ENCODE data around the gene DLX6.

Gene DLX6

GRCh38 chr7:96993094-96993865 is 12.1 kb upstream of the DLX6 start:
- POLR2A ChIA-PET (ENCODE audit: low non-redundant PET): no interaction called here
- no peak overlapping the region for H3K27ac ChIP-seq
- DNase-seq (ENCODE audit: low spot score): no peak
- CTCF ChIA-PET: no interaction called here
- no peak for TF ChIP-seq CTCF (conservative IDR thresholded peaks at IDR 0.05; ENCODE audit: low read depth)

DNA sequence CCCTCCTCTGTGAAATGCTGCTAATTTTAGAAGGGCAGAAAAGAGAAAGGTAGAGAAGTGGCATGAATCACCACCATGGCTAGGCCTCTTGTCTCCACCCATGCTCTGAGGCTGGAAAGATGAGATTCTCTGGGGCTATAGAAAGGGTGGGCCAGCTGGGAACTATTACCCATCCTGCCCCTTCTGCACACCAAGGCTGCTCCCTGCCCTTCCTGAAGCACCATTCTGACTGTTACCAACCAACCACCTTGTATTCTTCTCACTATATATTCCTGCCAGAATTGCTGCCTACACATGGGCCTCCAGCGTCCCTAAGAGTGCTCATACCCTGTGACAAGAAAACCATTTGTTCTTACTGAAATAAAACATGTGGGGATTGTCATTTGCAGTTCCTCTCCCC is 11.4 kb upstream of the DLX6 start:
- POLR2A ChIA-PET (ENCODE audit: low non-redundant PET): no interaction called here
- no peak overlapping the region for H3K27ac ChIP-seq
- no peak for TF ChIP-seq CTCF (conservative IDR thresholded peaks at IDR 0.05; ENCODE audit: low read depth)
- CTCF ChIA-PET: interaction anchor here (0.7 kb wide), 1 partner anchor 282 kb away, joined by 4 read pairs; no protein-coding TSS in a partner anchor
- DNase-seq (ENCODE audit: low spot score): no peak

DNA sequence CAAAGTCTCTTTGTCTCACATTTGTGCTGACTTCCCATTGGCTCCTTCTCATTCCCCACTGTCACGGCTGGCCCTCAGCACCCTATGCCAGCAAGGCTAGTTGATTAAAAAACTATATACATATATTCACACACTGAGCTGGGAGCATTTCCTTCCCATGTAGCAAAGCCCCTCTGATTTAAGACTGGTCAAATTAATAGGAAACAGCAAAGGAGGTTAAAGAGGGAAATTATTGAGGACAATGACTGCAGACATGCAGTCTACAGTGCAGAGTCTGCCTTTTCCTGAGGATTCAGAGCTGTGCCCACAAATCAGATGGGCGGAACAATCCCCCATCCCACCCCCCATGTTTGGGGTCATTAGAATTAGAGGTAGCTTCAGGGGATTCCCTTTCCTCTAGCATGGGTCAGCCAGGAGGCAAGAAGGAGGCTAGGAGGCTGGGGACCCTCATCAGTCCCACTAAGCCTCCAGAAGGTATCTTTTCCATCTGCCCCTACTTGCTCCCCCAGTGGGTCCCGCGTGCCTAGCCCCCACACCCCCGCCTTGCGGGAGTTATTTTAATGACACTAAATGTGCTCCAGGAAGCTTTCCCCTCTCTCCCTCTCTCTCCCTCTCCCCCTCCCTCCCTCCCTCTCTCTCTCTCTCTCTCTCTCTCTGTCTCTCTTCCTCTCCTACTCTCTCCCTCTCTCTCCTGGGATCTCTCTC is 9.8 kb upstream of the DLX6 start:
- H3K27ac ChIP-seq: no peak overlapping the region
- ChIA-PET CTCF (no interaction called here), POLR2A (ENCODE audit: low non-redundant PET) (no interaction called here)
- no peak for TF ChIP-seq CTCF (conservative IDR thresholded peaks at IDR 0.05; ENCODE audit: low read depth)
- DNase-seq (ENCODE audit: low spot score): no peak

GRCh38 chr7:96996111-96996957 is 9.0 kb upstream of the DLX6 start:
- TF ChIP-seq CTCF (conservative IDR thresholded peaks at IDR 0.05; ENCODE audit: low read depth): no peak
- H3K27ac ChIP-seq: no peak overlapping the region
- ChIA-PET POLR2A (ENCODE audit: low non-redundant PET) (no interaction called here), CTCF (interaction anchor here (0.6 kb wide), 1 partner anchor 1202 kb away, joined by 3 read pairs; no protein-coding TSS in a partner anchor)
- DNase-seq (ENCODE audit: low spot score): no peak

DNA sequence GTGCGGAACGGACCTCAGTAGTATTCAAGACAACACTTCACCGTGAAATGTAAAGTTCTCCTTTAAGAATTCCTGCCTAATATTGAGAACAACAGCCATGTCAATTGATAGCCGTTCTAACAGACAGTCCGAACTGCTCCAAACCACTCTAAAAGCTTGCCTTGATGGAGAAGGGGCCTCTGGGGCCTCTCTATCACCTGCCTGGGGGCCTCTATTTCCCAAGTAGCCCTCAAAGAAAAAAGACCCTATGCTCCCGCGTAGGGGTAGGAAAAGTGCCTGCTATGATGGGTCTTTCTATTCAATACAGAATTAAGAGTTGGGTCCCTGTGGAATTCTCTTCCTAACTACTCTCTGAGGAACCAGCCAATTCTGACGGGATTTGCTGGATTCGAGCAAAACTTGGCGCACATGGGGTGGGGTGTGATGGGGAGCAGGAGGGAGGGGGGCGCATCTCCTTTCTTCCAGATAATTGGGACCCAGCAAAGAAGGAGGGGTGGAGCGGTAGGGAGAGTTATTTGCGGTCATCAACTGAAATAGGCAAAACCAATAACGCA is 8.3 kb upstream of the DLX6 start:
- ChIA-PET CTCF (interaction anchor here (0.6 kb wide), 1 partner anchor 1203 kb away, joined by 3 read pairs; no protein-coding TSS in a partner anchor), POLR2A (ENCODE audit: low non-redundant PET) (no interaction called here)
- DNase-seq (ENCODE audit: low spot score): no peak
- no peak for TF ChIP-seq CTCF (conservative IDR thresholded peaks at IDR 0.05; ENCODE audit: low read depth)
- H3K27ac ChIP-seq: no peak overlapping the region

GRCh38 chr7:96997512-96998032 is 7.8 kb upstream of the DLX6 start:
- ChIA-PET CTCF (no interaction called here), POLR2A (ENCODE audit: low non-redundant PET) (no interaction called here)
- no peak for DNase-seq (ENCODE audit: low spot score)
- TF ChIP-seq CTCF (conservative IDR thresholded peaks at IDR 0.05; ENCODE audit: low read depth): no peak
- H3K27ac ChIP-seq: no peak overlapping the region

All from RWPE1 (cell line).